NOMO-1 treated with dmso at 0.1 percent for 144 hours (cell line): ENCODE results near the gene HMGXB3.
A peak's percentile ranks its signal among the peaks of the same experiment; 100 is the strongest.

Experiments used
- DNase-seq: peaks from one replicate; lab custom pipeline; 2025; ENCODE audit not compliant: unreplicated experiment; lab: John Stamatoyannopoulos, UW

Gene HMGXB3

DNA sequence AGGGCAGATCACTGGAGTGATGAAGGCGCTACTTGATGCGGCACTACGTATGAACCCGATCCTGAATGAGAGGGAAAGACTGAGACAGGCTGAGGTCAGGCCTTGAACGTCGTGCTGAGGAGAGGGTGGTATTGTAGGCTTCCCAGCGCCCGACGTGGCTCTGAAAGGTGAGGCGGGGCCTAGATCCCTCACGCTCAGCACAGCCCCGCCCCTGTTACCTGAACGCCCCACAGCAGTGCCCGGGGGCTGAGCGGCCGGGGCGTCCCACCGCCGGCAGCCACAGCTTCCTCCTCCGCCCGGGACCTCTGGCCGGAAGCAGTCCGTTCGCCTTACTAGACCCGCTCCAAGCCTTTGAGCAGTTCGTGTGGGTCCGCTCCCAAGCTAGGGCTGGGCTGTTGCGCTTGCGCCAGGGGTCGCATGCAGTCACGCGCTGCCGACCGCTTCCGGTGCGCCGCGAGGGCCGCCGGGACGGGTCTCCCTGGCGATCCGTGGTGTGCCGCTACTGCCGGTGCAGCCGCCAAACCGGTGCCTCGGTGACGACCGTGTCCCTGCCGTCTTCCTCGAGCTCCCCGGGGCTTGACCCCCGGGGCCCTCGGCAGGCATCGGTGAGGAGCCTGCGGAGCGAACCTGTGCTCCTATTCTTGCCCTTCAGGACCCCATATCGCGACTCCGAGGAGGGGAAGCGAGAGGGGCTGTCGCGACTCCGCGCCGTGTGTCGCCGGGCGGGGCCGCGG lies at the start of gene HMGXB3, which contains the start of gene TIGD6:
Gene HMGXB3, plus strand, starts transcription at position 484 of the 734 bp plus-strand sequence. CDS start 4,114 bp downstream, outside the sequence.
Gene TIGD6, minus strand, starts transcription at position 399 of the 734 bp plus-strand sequence. CDS start 4,306 bp downstream, outside the sequence.
- DNase-seq, result peak; percentile 92

DNA sequence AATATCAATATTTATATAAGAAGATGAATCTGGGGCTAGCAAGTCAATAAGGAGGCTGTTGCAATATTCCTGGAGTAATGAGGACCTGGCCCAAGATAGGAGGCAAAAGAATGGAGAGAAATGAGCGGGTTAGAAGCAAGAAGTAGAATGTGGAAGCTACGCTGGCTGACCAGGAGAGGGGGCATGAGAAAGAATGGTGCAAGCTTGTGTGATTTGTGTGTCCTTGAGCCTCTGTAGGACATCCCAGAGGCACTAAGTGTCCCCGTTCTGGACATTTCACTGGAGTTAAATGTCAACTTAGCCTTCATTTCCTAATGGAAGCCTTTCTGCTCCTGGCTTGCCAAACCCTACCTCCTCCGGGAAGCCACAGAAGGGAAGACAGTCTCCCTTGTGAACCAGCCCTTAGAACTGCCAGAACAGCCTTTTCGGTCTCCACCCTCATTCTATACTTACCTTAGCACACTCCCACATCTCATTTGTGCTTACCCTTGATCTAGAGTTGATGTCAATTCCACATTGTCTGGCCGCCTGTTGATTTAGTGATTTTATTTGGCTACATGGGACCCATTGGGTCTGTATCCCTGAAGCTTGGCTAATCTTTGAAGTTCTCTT lies 49.3 kb upstream of the HMGXB3 start:
- no peak for DNase-seq

DNA sequence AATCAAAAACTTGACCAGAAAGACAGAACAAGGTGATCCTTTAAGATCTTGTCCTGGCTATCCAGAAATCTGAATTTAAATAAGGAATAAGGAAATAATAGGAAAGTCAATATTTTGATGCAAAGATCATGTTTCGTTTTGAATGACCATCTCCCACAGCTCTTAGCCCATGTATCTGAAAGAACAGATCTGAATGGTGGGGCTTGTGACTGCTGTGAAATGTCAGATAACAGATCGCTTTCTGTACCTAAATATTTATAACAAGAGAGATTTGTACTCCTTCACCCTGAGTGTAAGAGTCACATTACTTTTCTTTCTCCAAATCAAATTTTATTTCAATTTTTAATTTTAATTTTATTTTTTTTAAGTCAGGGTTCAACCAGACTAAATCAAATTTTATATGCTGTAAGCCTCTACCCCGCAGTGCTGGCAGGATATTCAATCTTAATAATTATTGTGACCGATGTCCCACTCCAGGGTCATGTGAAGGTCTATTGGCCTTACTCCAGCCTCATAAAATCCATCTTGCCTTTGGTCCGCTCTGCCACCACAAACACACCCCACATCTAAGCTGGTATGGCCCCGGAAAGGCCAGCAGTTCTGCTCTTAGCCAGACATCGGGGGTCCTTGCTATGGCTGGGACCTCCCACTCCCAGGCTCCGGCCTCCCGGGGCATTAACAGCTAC lies 47.0 kb upstream of the HMGXB3 start:
- no peak for DNase-seq

DNA sequence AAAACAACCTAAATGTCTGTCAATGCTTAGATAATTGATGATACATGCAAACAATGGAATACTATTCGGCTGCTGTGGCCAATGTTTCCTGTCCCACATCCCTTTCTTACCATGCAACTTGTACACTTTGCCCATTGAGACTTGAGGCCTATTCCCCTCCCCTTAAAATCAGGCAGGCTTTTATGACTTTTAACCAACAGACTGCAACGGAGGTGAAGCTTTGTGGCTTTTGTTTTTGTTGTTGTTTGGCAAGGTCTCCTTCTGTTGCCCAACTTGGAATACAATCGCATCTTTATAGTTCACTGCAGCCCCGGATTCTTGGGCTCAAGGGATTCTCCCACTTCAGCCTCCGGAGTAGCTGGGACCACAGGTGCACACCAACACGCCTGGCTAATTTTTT lies 45.7 kb upstream of the HMGXB3 start:
- DNase-seq, result no peak

GRCh38 chr5:149956685-149957084 lies 43.9 kb upstream of the HMGXB3 start:
- no peak for DNase-seq

DNA sequence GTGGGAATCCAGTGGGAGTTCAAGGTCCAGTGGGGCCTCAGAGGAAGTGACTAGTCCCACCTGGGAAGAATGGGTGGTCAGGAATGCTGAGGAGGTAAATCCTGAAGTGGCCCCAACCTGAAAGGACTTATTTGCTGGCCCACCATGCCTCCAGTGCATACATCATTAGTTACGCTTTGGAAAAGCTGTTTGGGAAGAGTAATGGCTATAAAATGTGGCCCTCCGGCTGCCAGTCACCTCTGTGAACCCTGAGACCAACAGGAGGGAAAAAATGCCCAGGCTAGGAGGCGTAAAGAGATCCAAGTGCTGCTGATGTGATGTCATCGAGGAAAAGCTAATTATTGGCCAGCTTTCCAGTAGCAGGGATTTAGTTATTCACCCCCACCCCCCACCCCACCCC lies 42.7 kb upstream of the HMGXB3 start:
- DNase-seq, result no peak

DNA sequence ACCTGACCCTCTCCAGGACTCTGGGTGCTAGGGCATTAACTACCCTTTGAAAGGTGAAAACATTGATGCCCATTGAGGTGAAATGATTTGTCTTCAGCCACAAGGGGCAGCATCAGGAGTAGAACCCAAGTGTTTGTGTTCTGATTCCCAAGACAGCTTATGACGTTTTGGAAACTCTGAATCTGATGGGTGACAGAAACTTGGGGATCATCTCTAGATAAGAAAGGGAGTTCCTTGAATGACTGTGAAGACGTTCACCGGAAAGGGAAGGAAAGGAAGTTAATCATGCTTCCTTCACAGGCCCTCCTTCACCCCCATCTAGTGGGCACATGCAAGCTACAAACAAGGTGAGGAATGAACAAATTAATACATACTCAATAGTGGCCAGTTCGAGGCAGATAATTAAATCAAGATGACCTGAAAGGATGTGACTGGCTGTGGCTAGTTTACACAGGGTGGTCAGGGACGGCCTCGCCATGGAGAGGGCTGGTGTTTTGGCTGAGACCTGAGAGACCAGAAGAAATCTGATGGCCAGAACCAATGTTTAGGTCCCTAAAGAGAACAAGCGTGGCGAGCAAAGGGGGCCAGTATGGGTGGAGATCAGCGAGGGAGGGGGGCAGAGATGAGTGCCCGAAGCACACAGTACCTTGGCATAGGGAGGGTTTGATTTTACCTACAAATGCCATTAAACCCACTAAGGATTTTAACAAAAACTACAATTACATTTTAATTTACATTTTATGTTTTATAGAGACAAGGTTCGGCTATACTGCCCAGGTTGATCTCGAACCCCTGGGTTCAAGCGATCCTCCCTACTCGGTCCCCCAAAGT lies 40.9 kb upstream of the HMGXB3 start:
- peak; percentile 27 for DNase-seq

DNA sequence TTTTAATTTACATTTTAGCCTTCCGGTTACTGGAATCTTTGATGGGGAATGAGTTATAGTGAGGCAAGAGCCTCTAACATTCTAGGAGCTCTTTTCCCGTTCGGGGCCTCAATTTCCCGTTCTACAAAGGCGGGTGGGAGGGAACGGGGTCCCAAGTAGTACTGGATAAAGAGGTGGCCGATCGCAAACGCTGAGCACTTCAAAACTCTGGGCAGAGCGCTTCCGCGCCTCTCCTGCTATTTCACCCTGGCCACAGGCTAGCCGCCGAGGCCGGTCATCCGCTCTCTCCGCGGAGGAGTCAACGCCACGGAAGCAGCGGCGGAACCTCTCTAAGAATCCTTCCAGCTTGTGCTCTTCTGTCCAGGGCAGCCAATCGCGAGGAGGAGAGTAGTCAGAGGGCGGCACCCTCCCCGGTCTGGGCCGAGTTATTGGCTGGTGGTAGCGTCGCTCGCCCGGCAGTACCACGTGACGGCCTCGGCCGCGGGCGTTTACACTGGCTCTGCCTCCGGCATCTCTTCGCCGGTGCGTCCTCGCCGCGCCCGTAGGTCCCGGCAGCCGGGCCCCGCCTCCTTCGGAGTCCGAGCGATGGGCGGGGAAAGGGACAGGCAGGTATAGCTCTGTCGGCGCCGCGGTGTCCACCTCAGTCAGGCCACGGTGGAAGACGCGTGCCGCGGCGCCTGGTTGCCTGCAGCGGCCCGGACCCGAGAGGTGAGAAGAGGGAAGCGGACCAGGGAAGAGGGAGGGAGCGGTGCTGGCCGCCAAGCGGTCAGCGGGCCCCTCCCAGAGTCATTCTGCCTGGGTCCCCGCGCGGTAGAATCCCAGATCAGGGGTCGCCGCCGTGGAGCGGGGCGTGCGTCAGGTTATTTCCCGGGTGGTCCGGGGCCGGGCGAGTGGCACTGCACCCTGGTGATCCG lies 40.0 kb upstream of the HMGXB3 start, which contains the start of gene SLC26A2:
Gene SLC26A2, plus strand, starts transcription at position 487 of the 914 bp plus-strand sequence. CDS start 16,895 bp downstream, outside the sequence.
- DNase-seq, result peak; percentile 99

GRCh38 chr5:149961186-149961685 lies 39.3 kb upstream of the HMGXB3 start:
- DNase-seq, result no peak

DNA sequence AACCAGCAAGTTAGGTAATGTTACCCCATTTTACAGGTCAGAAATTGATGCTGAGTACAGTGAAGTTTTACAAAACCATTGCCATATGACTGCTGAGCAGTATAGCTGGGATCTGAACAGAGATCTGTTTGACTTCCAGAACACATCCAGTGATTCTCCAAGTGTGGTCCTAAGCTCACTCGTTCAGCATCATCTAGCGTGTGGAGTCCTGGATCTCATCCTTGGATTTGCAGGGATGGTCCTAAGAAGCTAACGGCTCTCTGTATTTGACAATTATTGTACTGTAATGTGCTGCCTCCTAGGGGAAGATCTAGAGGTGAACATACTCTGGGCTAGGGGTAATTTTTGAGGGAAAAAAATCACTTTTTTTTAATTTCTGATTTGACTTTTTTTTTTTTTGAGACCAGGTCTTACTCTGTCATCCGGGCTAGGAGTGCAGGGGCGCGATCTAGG lies 38.6 kb upstream of the HMGXB3 start:
- DNase-seq, result peak; percentile 9

- DNase-seq, result no peak
These were observed 37.8 kb upstream of the HMGXB3 start for GRCh38 chr5:149962601-149963300.

- no peak for DNase-seq
These were observed 36.8 kb upstream of the HMGXB3 start for GRCh38 chr5:149963729-149964128.

- no peak for DNase-seq
These were observed 33.6 kb upstream of the HMGXB3 start for GRCh38 chr5:149966946-149967345.

- no peak for DNase-seq
These were observed 31.2 kb upstream of the HMGXB3 start for GRCh38 chr5:149969181-149969930.

GRCh38 chr5:149975409-149975808 lies 25.1 kb upstream of the HMGXB3 start:
- no peak for DNase-seq

GRCh38 chr5:149979896-149980295 lies 20.6 kb upstream of the HMGXB3 start:
- DNase-seq, result no peak

GRCh38 chr5:149981206-149981605 lies 19.3 kb upstream of the HMGXB3 start:
- DNase-seq, result no peak

- DNase-seq, result no peak
These were observed 18.0 kb upstream of the HMGXB3 start for GRCh38 chr5:149982505-149982904.
